A549 treated with dexamethasone at 1 μM for 4 hours (cell line): ENCODE measurements around the gene TCN1. TPM values are rescaled to one million over a fixed set of nuclear protein-coding genes. Genes with fewer than 3 reads are reported as not detected.

Experiments used
- total RNA-seq: library from RNA; stranded (reverse); fragments of 200-300 nt; extraction: Qiagen RNA extraction; gene quantifications from 5 replicates; pipeline ENCODE4 v1.2.3, GENCODE V29; 2022

Gene TCN1, protein sequence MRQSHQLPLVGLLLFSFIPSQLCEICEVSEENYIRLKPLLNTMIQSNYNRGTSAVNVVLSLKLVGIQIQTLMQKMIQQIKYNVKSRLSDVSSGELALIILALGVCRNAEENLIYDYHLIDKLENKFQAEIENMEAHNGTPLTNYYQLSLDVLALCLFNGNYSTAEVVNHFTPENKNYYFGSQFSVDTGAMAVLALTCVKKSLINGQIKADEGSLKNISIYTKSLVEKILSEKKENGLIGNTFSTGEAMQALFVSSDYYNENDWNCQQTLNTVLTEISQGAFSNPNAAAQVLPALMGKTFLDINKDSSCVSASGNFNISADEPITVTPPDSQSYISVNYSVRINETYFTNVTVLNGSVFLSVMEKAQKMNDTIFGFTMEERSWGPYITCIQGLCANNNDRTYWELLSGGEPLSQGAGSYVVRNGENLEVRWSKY
- 0.13 to 0.46 TPM (median 0.20 TPM) in 5 replicates for total RNA-seq

GRCh38 chr11:59866397-59866796, at the start of gene TCN1:
TSS of gene TCN1 (minus strand) at chr11:59866487. CDS start at chr11:59866470, 17 bp downstream.

GRCh38 chr11:59878575-59878974, 12.3 kb upstream of the TCN1 start, which contains the start of gene OOSP3:
TSS of gene OOSP3 (plus strand) at chr11:59878782. CDS start at chr11:59878809, 27 bp downstream.

DNA sequence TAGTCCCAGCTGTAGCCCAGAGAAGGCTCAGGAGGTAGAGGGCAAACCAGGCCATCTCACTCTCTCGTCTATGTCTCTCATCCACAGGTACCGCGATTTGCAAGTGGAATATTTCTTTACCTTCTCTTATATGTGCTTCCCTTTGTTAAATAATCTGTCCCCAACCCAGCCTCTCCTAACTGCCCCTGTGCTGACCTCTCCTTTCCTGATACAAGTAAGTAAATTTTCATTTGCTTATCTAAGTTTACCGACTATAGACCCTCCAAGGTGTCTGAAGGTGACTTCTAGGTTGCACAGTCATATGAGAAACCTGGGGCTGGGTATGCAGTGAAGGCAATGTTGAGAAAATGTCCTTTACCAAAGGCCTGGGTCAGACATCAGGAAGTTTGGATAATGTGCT, 20.9 kb downstream of the TCN1 start, which contains the start of gene CBLIF:
Gene CBLIF (minus strand): TSS at position 101 of the 400 bp plus-strand sequence. CDS start 46 bp downstream, at position 55.

GRCh38 chr11:59810189-59810910, 55.9 kb downstream of the TCN1 start, which contains the start of gene MRPL16:
TSS of gene MRPL16 (minus strand) at chr11:59810778. CDS start at chr11:59810658, 120 bp downstream.

Other genes with a start within 250 kb of the TCN1 start
- gene PATL1, start 197.4 kb downstream of the TCN1 start, total RNA-seq, result 44.5 to 55.4 TPM (median 52.3 TPM) in 5 replicates
- gene OR10V1, start 152.6 kb downstream of the TCN1 start, total RNA-seq, result not detected in 5 replicates
- 17.6 to 24.9 TPM (median 22.8 TPM) in 5 replicates for gene STX3, start 111.1 kb downstream of the TCN1 start, total RNA-seq
- gene MRPL16, start 55.7 kb downstream of the TCN1 start, total RNA-seq, result 61.1 to 68.2 TPM (median 66.5 TPM) in 5 replicates
- not detected in 5 replicates for gene CBLIF, start 21.0 kb downstream of the TCN1 start, total RNA-seq
- gene OOSP3, start 12.3 kb upstream of the TCN1 start, total RNA-seq, result not detected in 5 replicates
- not detected in 5 replicates for gene OOSP1, start 71.9 kb upstream of the TCN1 start, total RNA-seq
- not detected in 5 replicates for gene OOSP4A, start 97.5 kb upstream of the TCN1 start, total RNA-seq
- not detected in 5 replicates for gene OOSP4B, start 150.7 kb upstream of the TCN1 start, total RNA-seq
- not detected in 5 replicates for gene OOSP2, start 173.9 kb upstream of the TCN1 start, total RNA-seq
- gene MS4A3, start 190.2 kb upstream of the TCN1 start, total RNA-seq, result not detected in 5 replicates
- not detected in 5 replicates for gene MS4A2, start 222.2 kb upstream of the TCN1 start, total RNA-seq